Breast epithelium (tissue), 3 donors: Measurements from ENCODE around the gene PTPRN2.

Experiments used
- POLR2A ChIP-seq: fragments of 450-650 bp; IDR thresholded peaks from one replicate; pipeline ENCODE4 v1.6.1; 2016; ENCODE audit warnings: antibody characterized with exemption, mild to moderate bottlenecking, moderate library complexity
- TF ChIP-seq, protein P1 (sequence below), 3 donors: fragments of 450-650 bp; IDR thresholded peaks; one replicate each; pipeline ENCODE4 v1.5.1; 2016 to 2017; ENCODE audit warnings: antibody characterized with exemption in 3 of 3, mild to moderate bottlenecking in 3 of 3, moderate library complexity in 3 of 3

DNA sequence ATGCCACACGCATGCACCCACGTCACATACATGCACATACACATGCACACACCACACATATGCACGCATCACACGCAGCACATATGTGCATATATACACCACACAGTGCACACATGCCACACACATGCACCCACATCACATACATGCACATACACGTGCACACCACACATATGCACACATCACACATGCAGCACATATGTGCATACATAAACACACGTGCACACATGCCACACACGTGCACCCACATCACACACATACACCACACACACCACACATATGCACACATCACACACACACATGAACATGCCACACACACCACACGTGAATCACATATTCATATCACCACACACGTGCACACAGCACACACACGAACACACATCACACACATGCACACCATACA is 338.8 kb downstream of the PTPRN2 start:
- TF ChIP-seq, protein P1, sequence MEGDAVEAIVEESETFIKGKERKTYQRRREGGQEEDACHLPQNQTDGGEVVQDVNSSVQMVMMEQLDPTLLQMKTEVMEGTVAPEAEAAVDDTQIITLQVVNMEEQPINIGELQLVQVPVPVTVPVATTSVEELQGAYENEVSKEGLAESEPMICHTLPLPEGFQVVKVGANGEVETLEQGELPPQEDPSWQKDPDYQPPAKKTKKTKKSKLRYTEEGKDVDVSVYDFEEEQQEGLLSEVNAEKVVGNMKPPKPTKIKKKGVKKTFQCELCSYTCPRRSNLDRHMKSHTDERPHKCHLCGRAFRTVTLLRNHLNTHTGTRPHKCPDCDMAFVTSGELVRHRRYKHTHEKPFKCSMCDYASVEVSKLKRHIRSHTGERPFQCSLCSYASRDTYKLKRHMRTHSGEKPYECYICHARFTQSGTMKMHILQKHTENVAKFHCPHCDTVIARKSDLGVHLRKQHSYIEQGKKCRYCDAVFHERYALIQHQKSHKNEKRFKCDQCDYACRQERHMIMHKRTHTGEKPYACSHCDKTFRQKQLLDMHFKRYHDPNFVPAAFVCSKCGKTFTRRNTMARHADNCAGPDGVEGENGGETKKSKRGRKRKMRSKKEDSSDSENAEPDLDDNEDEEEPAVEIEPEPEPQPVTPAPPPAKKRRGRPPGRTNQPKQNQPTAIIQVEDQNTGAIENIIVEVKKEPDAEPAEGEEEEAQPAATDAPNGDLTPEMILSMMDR (IDR thresholded peaks at IDR 0.05), result no peak
- no peak for TF ChIP-seq POLR2A
